Activated naive CD4-positive, alpha-beta T cell treated with anti-CD3 and anti-CD28 coated beads, Interleukin-2, amount 10 ng/mL, durations not matched to agents 7 days and 5 days (primary cell): ENCODE data around the gene HCST.
A peak's percentile ranks its signal among the peaks of the same experiment; 100 is the strongest.

Experiments
- CTCF ChIA-PET: fragments of 350-600 bp; sonication (Branson Sonifier 250); formaldehyde crosslinking; loops from one replicate; lab custom pipeline; 2021; ENCODE audit warnings: antibody characterized with exemption; lab: Charles Lee
- DNase-seq: peaks from one replicate; pipeline ENCODE4 v3.0.0-alpha.2; 2020
- H3K27ac Mint-ChIP-seq: one replicate; pipeline ENCODE4 v1.8.0; 2021; ENCODE audit warnings: mild to moderate bottlenecking, moderate library complexity, mixed read lengths
- H3K27me3 Mint-ChIP-seq: one replicate; pipeline ENCODE4 v1.8.0; 2021; ENCODE audit warnings: mild to moderate bottlenecking, mixed read lengths
- H3K36me3 Mint-ChIP-seq: one replicate; pipeline ENCODE4 v1.8.0; 2021; ENCODE audit warnings: mixed read lengths
- H3K4me1 Mint-ChIP-seq: one replicate; pipeline ENCODE4 v1.8.0; 2021; ENCODE audit warnings: mixed read lengths
- H3K4me3 Mint-ChIP-seq: one replicate; pipeline ENCODE4 v1.8.0; 2021; ENCODE audit warnings: mild to moderate bottlenecking, moderate library complexity, mixed read lengths
- H3K9me3 Mint-ChIP-seq: one replicate; pipeline ENCODE4 v1.8.0; 2021; ENCODE audit warnings: mixed read lengths

Gene HCST

GRCh38 chr19:35925501-35925900 is 23.2 kb downstream of the HCST start:
- Mint-ChIP-seq H3K27ac (no peak overlapping the region), H3K4me3 (no peak overlapping the region), H3K4me1 (peaks cover 23% of the 10 kb centered on the region), H3K27me3 (peaks cover 10% of the 10 kb centered on the region), H3K9me3 (peaks cover 16% of the 10 kb centered on the region), H3K36me3 (peaks cover 6% of the 10 kb centered on the region)
- CTCF ChIA-PET: interaction anchor here (1.2 to 1.3 kb wide), 2 partner anchors 21 to 233 kb away, joined by 4 read pairs; no protein-coding TSS in a partner anchor
- no peak for DNase-seq

- H3K4me1 Mint-ChIP-seq: peaks cover 37% of the 10 kb centered on the region
- H3K9me3 Mint-ChIP-seq: peaks cover 16% of the 10 kb centered on the region
- no peak for DNase-seq
- H3K27me3 Mint-ChIP-seq: peaks cover 10% of the 10 kb centered on the region
- peak overlapping the region; percentile 64 for H3K27ac Mint-ChIP-seq
- CTCF ChIA-PET: interaction anchor here (6.5 kb wide), 1 partner anchor 47 kb away, joined by 86 read pairs; no protein-coding TSS in a partner anchor
- no peak overlapping the region for H3K4me3 Mint-ChIP-seq
- peaks cover 6% of the 10 kb centered on the region for H3K36me3 Mint-ChIP-seq
Observed at GRCh38 chr19:35928507-35928906, 26.2 kb downstream of the HCST start.

- CTCF ChIA-PET: interaction anchor here (6.5 kb wide), 1 partner anchor 48 kb away, joined by 86 read pairs; no protein-coding TSS in a partner anchor
- peaks cover 6% of the 10 kb centered on the region for H3K36me3 Mint-ChIP-seq
- H3K9me3 Mint-ChIP-seq: peaks cover 16% of the 10 kb centered on the region
- H3K27ac Mint-ChIP-seq: peak overlapping the region; percentile 93
- peak overlapping the region; percentile 53 for H3K4me3 Mint-ChIP-seq
- peaks cover 37% of the 10 kb centered on the region for H3K4me1 Mint-ChIP-seq
- no peak for DNase-seq
- H3K27me3 Mint-ChIP-seq: peaks cover 10% of the 10 kb centered on the region
Observed at GRCh38 chr19:35929876-35930275, 27.5 kb downstream of the HCST start.

- peak; percentile 100 for DNase-seq
- Mint-ChIP-seq H3K27me3 (no peaks in the 10 kb centered on the region), H3K4me1 (peaks cover 41% of the 10 kb centered on the region), H3K4me3 (peak overlapping the region; percentile 64), H3K27ac (peak overlapping the region; percentile 95), H3K36me3 (no peaks in the 10 kb centered on the region), H3K9me3 (peaks cover 5% of the 10 kb centered on the region)
- CTCF ChIA-PET: interaction anchor here (0.6 to 6.5 kb wide), 15 partner anchors 9 to 237 kb away, joined by 3 to 86 read pairs (median 4); no protein-coding TSS in a partner anchor
Observed at GRCh38 chr19:35931161-35931873, 29.0 kb downstream of the HCST start.

GRCh38 chr19:35931874-35932202 is 29.5 kb downstream of the HCST start:
- Mint-ChIP-seq H3K4me3 (peak overlapping the region; percentile 37), H3K36me3 (no peaks in the 10 kb centered on the region), H3K27me3 (no peaks in the 10 kb centered on the region), H3K4me1 (peaks cover 38% of the 10 kb centered on the region), H3K9me3 (peaks cover under 1% of the 10 kb centered on the region), H3K27ac (no peak overlapping the region)
- DNase-seq: no peak
- CTCF ChIA-PET: interaction anchor here (0.6 to 6.5 kb wide), 8 partner anchors 9 to 237 kb away, joined by 3 to 86 read pairs (median 4); no protein-coding TSS in a partner anchor

GRCh38 chr19:35932291-35932936 is 30.1 kb downstream of the HCST start:
- CTCF ChIA-PET: interaction anchor here (0.6 to 6.5 kb wide), 9 partner anchors 9 to 238 kb away, joined by 3 to 86 read pairs (median 4); no protein-coding TSS in a partner anchor
- H3K4me3 Mint-ChIP-seq: no peak overlapping the region
- no peak overlapping the region for H3K27ac Mint-ChIP-seq
- DNase-seq: peak; percentile 9
- H3K27me3 Mint-ChIP-seq: no peaks in the 10 kb centered on the region
- no peaks in the 10 kb centered on the region for H3K36me3 Mint-ChIP-seq
- H3K4me1 Mint-ChIP-seq: peaks cover 39% of the 10 kb centered on the region
- H3K9me3 Mint-ChIP-seq: no peaks in the 10 kb centered on the region

GRCh38 chr19:35935911-35936737 is 33.8 kb downstream of the HCST start, which contains the start of gene LRFN3:
TSS of gene LRFN3 (plus strand) at chr19:35936374. CDS start at chr19:35939426, 3,052 bp downstream.
- peak; percentile 74 for DNase-seq
- Mint-ChIP-seq H3K4me1 (peaks cover 38% of the 10 kb centered on the region), H3K4me3 (peak within 1 kb of the TSS; percentile 76), H3K27ac (no peak within 1 kb of the TSS), H3K36me3 (peaks cover 8% of the 10 kb centered on the region), H3K27me3 (no peaks in the 10 kb centered on the region), H3K9me3 (no peaks in the 10 kb centered on the region)
- CTCF ChIA-PET: no interaction called here

GRCh38 chr19:35936738-35937268 is 34.5 kb downstream of the HCST start:
- CTCF ChIA-PET: no interaction called here
- H3K9me3 Mint-ChIP-seq: no peaks in the 10 kb centered on the region
- peaks cover 33% of the 10 kb centered on the region for H3K4me1 Mint-ChIP-seq
- H3K4me3 Mint-ChIP-seq: peak overlapping the region; percentile 65
- DNase-seq: no peak
- H3K27ac Mint-ChIP-seq: no peak overlapping the region
- peaks cover 10% of the 10 kb centered on the region for H3K36me3 Mint-ChIP-seq
- no peaks in the 10 kb centered on the region for H3K27me3 Mint-ChIP-seq

GRCh38 chr19:35937345-35938281 is 35.3 kb downstream of the HCST start:
- peaks cover 10% of the 10 kb centered on the region for H3K36me3 Mint-ChIP-seq
- H3K27me3 Mint-ChIP-seq: no peaks in the 10 kb centered on the region
- H3K9me3 Mint-ChIP-seq: no peaks in the 10 kb centered on the region
- peaks cover 29% of the 10 kb centered on the region for H3K4me1 Mint-ChIP-seq
- no peak for DNase-seq
- H3K4me3 Mint-ChIP-seq: peak overlapping the region; percentile 65
- no peak overlapping the region for H3K27ac Mint-ChIP-seq
- CTCF ChIA-PET: no interaction called here

- CTCF ChIA-PET: no interaction called here
- peaks cover 29% of the 10 kb centered on the region for H3K4me1 Mint-ChIP-seq
- H3K27ac Mint-ChIP-seq: no peak overlapping the region
- peak overlapping the region; percentile 65 for H3K4me3 Mint-ChIP-seq
- DNase-seq: no peak
- H3K9me3 Mint-ChIP-seq: no peaks in the 10 kb centered on the region
- peaks cover 10% of the 10 kb centered on the region for H3K36me3 Mint-ChIP-seq
- H3K27me3 Mint-ChIP-seq: no peaks in the 10 kb centered on the region
Observed at GRCh38 chr19:35938282-35939224, 36.2 kb downstream of the HCST start.

- H3K27ac Mint-ChIP-seq: no peak overlapping the region
- no peak for DNase-seq
- no peaks in the 10 kb centered on the region for H3K27me3 Mint-ChIP-seq
- H3K4me3 Mint-ChIP-seq: no peak overlapping the region
- H3K36me3 Mint-ChIP-seq: peaks cover 14% of the 10 kb centered on the region
- CTCF ChIA-PET: interaction anchor here (0.7 to 1.5 kb wide), 2 partner anchors 8 to 83 kb away, joined by 3 read pairs; partner anchors contain the start of gene KIRREL2
- no peaks in the 10 kb centered on the region for H3K9me3 Mint-ChIP-seq
- peaks cover 29% of the 10 kb centered on the region for H3K4me1 Mint-ChIP-seq
Observed at GRCh38 chr19:35939307-35940077, 37.2 kb downstream of the HCST start.
